HCT116 (cell line): ENCODE measurements around the gene SMAD9. TPM values are rescaled to one million over a fixed set of nuclear protein-coding genes. Genes with fewer than 3 reads are reported as not detected.

Experiments used
- ATAC-seq: fragments of 200-7000 bp; cut with Tn5 transposase; 2 replicates; pipeline ENCODE4 v1.9.1; 2020; ENCODE audit warnings: mild to moderate bottlenecking, moderate library complexity
- BruUV-seq: library from RNA; stranded (reverse); fragments of 400-500 nt; replicated peaks from 2 replicates; lab custom pipeline; 2021; lab: Mats Ljungman, UMichigan
- CTCF ChIA-PET: fragments of 300-600 bp; sonication (Branson Sonifier 250); formaldehyde crosslinking; loops from one replicate; lab custom pipeline; 2021; ENCODE audit warnings: antibody characterized with exemption; lab: Charles Lee
- POLR2A ChIA-PET: fragments of 300-600, 350-600 bp; sonication (Branson Sonifier 250); formaldehyde crosslinking; loops from one replicate; lab custom pipeline; 2021; ENCODE audit warnings: antibody characterized with exemption; lab: Charles Lee
- RAD21 ChIA-PET, 2 experiments: fragments of 300-600 bp; sonication (Branson Sonifier 250); formaldehyde crosslinking; loops; one replicate each; lab custom pipeline; 2023; ENCODE audit warnings: low total read pairs in 2 of 2; ENCODE audit not compliant: uncharacterized antibody in 2 of 2, unreplicated experiment in 2 of 2, low non-redundant PET in 1 of 2; lab: Charles Lee
- DNase-seq: peaks from one replicate; pipeline ENCODE4 v3.0.0-alpha.2; 2010; ENCODE audit warnings: low read depth, low spot score
- H2AFZ ChIP-seq: fragments of 200-600 bp; shearing (Covaris generic), sonication (generic); 2 replicates; pipeline ENCODE4 v1.6.1; 2017; ENCODE audit warnings: low read depth, mixed run types, mixed read lengths, antibody characterized with exemption, low read length; ENCODE audit not compliant: poor library complexity, severe bottlenecking
- H3K27ac ChIP-seq: 2 replicates; pipeline ENCODE4 v1.5.1; 2012; ENCODE audit warnings: low read depth, low read length
- H3K27me3 ChIP-seq: fragments of 200-600 bp; sonication (generic); 2 replicates; pipeline ENCODE4 v1.6.1; 2016; ENCODE audit warnings: mixed run types, low read length, mixed read lengths; ENCODE audit not compliant: insufficient read depth
- H3K36me3 ChIP-seq, 2 experiments: fragments of 200-500 bp in 1 of 2; fragments of 200-600 bp in 1 of 2; sonication (Bioruptor generic) in 1 of 2; sonication (generic) in 1 of 2; 2 replicates each; pipeline versions ENCODE4 v1.5.1 to v1.6.1; 2014 to 2016; ENCODE audit warnings: low read length in 2 of 2, inconsistent platforms in 1 of 2, mixed read lengths in 1 of 2, mixed run types in 1 of 2; ENCODE audit not compliant: insufficient read depth in 2 of 2, control insufficient read depth in 1 of 2
- H3K4me1 ChIP-seq, 2 experiments: fragments of 200-600 bp in 1 of 2; sonication (generic) in 1 of 2; 2 replicates each; pipeline versions ENCODE4 v1.5.1 to v1.6.1; 2012 to 2017; ENCODE audit warnings: low read length in 2 of 2, inconsistent platforms in 1 of 2, mild to moderate bottlenecking in 1 of 2, mixed read lengths in 1 of 2, mixed run types in 1 of 2, moderate library complexity in 1 of 2; ENCODE audit not compliant: insufficient read depth in 2 of 2, control insufficient read depth in 1 of 2
- H3K4me2 ChIP-seq: fragments of 200-600 bp; sonication (generic); 2 replicates; pipeline ENCODE4 v1.6.1; 2017; ENCODE audit warnings: mixed run types, low read length, mixed read lengths
- H3K4me3 ChIP-seq, 2 experiments: fragments of 200-600 bp in 1 of 2; sonication (generic) in 1 of 2; replicated peaks in 1 of 2; 2 replicates each; pipeline ENCODE4 v1.5.1; 2011 to 2016; ENCODE audit warnings: low read length in 2 of 2, control low read depth in 1 of 2, low read depth in 1 of 2, mild to moderate bottlenecking in 1 of 2, mixed read lengths in 1 of 2, mixed run types in 1 of 2
- H3K79me2 ChIP-seq: fragments of 200-600 bp; sonication (generic); 2 replicates; pipeline ENCODE4 v1.6.1; 2017; ENCODE audit warnings: mild to moderate bottlenecking, mixed run types, low read length, moderate library complexity, mixed read lengths; ENCODE audit not compliant: insufficient read depth
- H3K9ac ChIP-seq: fragments of 200-600 bp; sonication (generic); 2 replicates; pipeline ENCODE4 v1.6.1; 2016; ENCODE audit warnings: low read length, mixed read lengths
- H3K9me2 ChIP-seq: fragments of 200-600 bp; sonication (generic), shearing (Covaris generic); 2 replicates; pipeline ENCODE4 v1.6.1; 2017; ENCODE audit warnings: mixed run types, mild to moderate bottlenecking, moderate library complexity; ENCODE audit not compliant: insufficient read depth
- H3K9me3 ChIP-seq, 2 experiments: fragments of 200-500 bp in 1 of 2; fragments of 200-600 bp in 1 of 2; sonication (Bioruptor generic) in 1 of 2; sonication (generic) in 1 of 2; 2 replicates each; pipeline ENCODE4 v1.6.1; 2014 to 2017; ENCODE audit warnings: low read length in 2 of 2, mixed read lengths in 2 of 2, inconsistent platforms in 1 of 2, low read depth in 1 of 2, mild to moderate bottlenecking in 1 of 2, mixed run types in 1 of 2, moderate library complexity in 1 of 2; ENCODE audit not compliant: control insufficient read depth in 1 of 2, insufficient read depth in 1 of 2
- H4K20me1 ChIP-seq: fragments of 200-600 bp; sonication (generic), shearing (Covaris generic); 2 replicates; pipeline ENCODE4 v1.6.1; 2017; ENCODE audit warnings: mixed run types, mild to moderate bottlenecking, moderate library complexity; ENCODE audit not compliant: insufficient read depth
- ATF3 ChIP-seq: IDR thresholded peaks from 2 replicates; pipeline ENCODE4 v1.6.1; 2012
- CEBPB ChIP-seq: IDR thresholded peaks from 2 replicates; pipeline ENCODE4 v1.6.1; 2012; ENCODE audit warnings: low read depth
- EZH2 ChIP-seq: fragments of 200-600 bp; sonication (generic); IDR thresholded peaks from 2 replicates; pipeline ENCODE4 v1.6.1; 2017; ENCODE audit warnings: antibody characterized with exemption, mixed run types
- JUND ChIP-seq: IDR thresholded peaks from 2 replicates; pipeline ENCODE4 v1.6.1; 2012
- POLR2A ChIP-seq: IDR thresholded peaks from 2 replicates; pipeline ENCODE4 v1.7.0; 2011; ENCODE audit warnings: borderline replicate concordance; ENCODE audit not compliant: insufficient read depth, insufficient read length; ENCODE audit errors: extremely low read depth
- REST ChIP-seq: IDR thresholded peaks from 2 replicates; pipeline ENCODE4 v1.6.1; 2012; ENCODE audit warnings: low read depth
- SIN3A ChIP-seq: IDR thresholded peaks from 2 replicates; pipeline ENCODE4 v1.6.1; 2012; ENCODE audit warnings: low read depth
- SP1 ChIP-seq: IDR thresholded peaks from 2 replicates; pipeline ENCODE4 v1.6.1; 2012; ENCODE audit warnings: low read depth
- TCF7L2 ChIP-seq: IDR thresholded peaks from 2 replicates; pipeline ENCODE4 v1.7.0; 2011; ENCODE audit warnings: borderline replicate concordance, inconsistent platforms; ENCODE audit not compliant: insufficient read depth, insufficient read length; ENCODE audit errors: extremely low read depth
- ZFX ChIP-seq: fragments of 450-650 bp; IDR thresholded peaks from 2 replicates; pipeline ENCODE4 v1.6.1; 2017
- ZNF274 ChIP-seq: fragments of 200-500 bp; sonication (Bioruptor generic); IDR thresholded peaks from 2 replicates; pipeline ENCODE4 v1.6.1; 2014; ENCODE audit warnings: mild to moderate bottlenecking, low read depth, low read length, inconsistent platforms
- intact Hi-C: fragments of 100-400 bp; cut with micrococcal nuclease; formaldehyde crosslinking; loops from 2 replicates; pipeline ENCODE4 v1.10.0; 2022
- total RNA-seq: library from RNA; stranded (reverse); gene quantifications from one replicate; pipeline ENCODE4 v1.2.1, GENCODE V29; 2021; ENCODE audit not compliant: unreplicated experiment

SMAD9 gene
- total RNA-seq, 1 experiment from 2014 or later = 4.3 TPM

GRCh38 chr13:36921631-36922301 lies 1.7 kb upstream of the SMAD9 start (continued):
- no peak for TF ChIP-seq ZNF274

GRCh38 chr13:36920616-36921185 lies 663 bp upstream of the SMAD9 start:
- H3K79me2 ChIP-seq = no peaks in the 10 kb centered on the region
- H3K9me2 ChIP-seq = no peaks in the 10 kb centered on the region
- DNase-seq (no peak), ATAC-seq (no peak)
- no peak overlapping the region for H3K4me3 ChIP-seq
- H3K27me3 ChIP-seq = no peaks in the 10 kb centered on the region
- no peaks in the 10 kb centered on the region for H3K9me3 ChIP-seq
- peaks cover 4 to 13% of the 10 kb centered on the region in 2 experiments; a peak in 3 of 4 replicates for H3K4me1 ChIP-seq
- H3K4me2 ChIP-seq = peak overlapping the region; percentile 27; the same call in 1 of the 2 replicates
- H2AFZ ChIP-seq = peak overlapping the region; percentile 56
- no peak for TF ChIP-seq ATF3
- no peak for TF ChIP-seq ZFX
- TF ChIP-seq EZH2 = no peak
- no peak for TF ChIP-seq JUND
- TF ChIP-seq REST = no peak
- TF ChIP-seq SP1 = no peak
- no peak for TF ChIP-seq CEBPB
- no peak for TF ChIP-seq SIN3A
- TF ChIP-seq ZNF274 = no peak
- no peak for TF ChIP-seq TCF7L2
- no peak for TF ChIP-seq POLR2A
- no peak overlapping the region for H3K27ac ChIP-seq
- H3K36me3 ChIP-seq = no peaks in the 10 kb centered on the region
- no peak overlapping the region for H3K9ac ChIP-seq
- no TSS peak for BruUV-seq
- ChIA-PET RAD21 (no interaction called here), CTCF (no interaction called here), POLR2A (no interaction called here)
- intact Hi-C loops = no loop called here
- no peaks in the 10 kb centered on the region for H4K20me1 ChIP-seq
